ENCODE data around the gene SLC38A5.
A peak's percentile ranks its signal among the peaks of the same experiment; 100 is the strongest.

The SLC38A5 gene

GRCh38 chrX:48491809-48492208 lies 21.7 kb upstream of the SLC38A5 start:
- no peak for DNase-seq (ENCODE audit: low read depth, low spot score)

DNA sequence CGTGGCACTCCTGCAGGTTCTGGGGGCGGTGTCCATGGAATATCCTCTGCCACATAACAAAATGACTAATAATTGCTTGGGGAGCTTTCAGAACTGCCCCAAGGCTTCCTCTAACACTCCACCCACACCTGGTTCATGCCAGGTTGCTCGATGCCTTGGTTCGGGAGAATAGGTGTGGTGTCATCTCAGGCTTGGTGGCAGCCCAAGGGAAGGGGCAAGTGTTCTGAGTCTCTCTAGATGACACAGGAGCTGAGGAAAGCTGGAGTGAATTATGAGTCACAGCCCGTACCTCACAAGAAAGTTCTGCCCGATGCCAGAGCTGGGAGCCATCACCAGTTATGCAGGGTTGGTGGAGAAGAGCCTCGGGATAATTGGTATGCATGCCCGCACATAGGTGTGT lies 20.6 kb upstream of the SLC38A5 start:
- no peak for DNase-seq (ENCODE audit: low read depth, low spot score)

DNA sequence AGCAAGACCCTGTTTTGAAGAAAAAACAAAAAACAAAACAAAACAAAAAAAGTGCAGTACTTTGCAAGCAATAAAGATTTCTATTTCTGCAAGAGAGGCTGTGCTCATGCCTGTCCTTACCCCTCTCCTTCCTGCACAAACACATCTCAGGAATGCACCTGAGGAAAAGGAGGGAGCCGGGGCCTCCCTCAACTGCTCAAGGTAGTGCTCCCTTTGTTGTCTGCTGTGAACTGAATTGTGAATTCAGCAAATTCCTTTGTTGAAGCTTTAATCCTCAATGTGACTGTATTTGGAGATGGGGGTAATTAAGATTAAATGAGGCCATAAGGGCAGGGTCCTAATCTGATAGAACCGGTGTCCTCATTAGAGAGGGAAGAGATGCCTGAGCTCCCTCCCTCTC lies 19.8 kb upstream of the SLC38A5 start:
- no peak for DNase-seq (ENCODE audit: low read depth, low spot score)

DNA sequence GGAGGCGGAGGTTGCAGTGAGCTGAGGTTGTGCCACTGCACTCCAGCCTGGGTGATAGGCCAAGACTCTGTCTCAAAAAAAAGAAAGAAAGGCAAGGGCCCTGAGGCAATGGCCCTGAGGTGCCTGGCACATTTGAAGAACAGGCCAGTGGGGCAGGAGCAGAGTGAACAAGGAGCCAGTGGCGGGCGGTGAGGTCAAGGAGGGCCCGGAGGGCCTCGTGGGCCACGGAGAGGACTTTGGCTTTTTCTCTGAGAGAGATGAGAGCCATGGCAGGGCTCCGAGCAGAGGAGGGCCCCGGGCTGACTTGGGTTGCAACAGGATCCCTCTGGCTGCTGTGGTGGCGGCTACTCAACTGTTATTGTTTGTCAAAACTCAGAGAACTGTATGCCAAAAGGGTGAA lies 19.2 kb upstream of the SLC38A5 start:
- DNase-seq (ENCODE audit: low read depth, low spot score), result no peak

DNA sequence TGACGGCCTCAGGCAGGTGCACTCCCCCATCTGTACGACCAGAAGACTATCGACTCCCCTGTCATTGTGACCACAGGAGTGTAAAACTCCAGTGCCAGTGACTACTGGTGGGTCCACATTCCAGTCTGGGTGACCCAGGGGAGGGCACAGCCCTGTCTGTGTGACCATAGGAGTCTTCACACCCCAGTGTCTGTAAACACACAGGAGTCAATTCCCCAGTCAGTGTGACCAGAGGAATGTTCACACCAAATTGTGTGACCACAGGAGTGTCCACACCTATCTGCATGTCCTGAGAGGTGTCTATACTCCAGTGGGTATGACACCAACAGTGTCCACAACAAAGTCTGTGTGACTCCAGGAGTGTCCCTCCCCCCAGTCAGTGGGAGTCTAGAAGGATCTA lies 18.0 kb upstream of the SLC38A5 start:
- DNase-seq (ENCODE audit: low read depth, low spot score), result no peak

DNA sequence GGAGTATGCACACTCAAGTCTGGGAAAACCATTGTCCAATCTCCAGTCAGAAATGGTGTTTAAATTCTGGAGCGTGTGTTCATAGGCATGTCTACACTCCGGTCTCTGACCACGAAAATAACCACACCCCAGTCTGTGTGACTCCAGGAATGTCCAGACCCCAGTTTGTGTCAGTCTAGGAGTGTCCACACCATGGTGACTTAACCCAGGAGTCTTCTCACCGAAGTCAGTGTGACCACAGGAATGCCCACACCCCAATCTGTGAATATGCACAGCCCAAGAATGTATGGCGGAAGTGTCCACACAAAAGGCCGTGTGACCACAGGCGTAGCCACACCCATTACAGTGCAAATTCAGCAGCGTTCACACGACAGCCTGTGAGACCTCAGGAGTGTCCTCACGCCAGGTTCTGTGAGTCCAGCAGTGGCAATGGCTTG lies 17.3 kb upstream of the SLC38A5 start:
- peak; percentile 96 for DNase-seq (ENCODE audit: low read depth, low spot score)

DNA sequence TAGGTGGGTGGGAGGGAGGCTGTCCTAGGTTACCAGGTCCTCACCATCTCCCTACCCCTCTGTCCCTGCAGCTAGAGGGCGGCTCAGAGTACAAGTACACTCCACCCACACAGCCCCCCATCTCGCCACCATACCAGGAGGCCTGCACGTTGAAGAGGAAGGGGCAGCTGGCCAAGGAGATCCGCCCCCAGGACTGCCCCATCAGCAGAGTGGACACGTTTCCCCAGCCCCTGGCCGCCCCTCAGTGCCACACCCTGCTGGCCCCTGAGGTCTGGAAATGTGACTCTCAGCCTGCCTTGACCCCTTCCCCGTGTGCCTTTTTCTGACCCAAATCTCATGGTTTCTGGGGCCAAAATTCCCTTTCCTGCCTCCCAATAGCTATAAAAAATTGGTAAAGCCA lies 12.5 kb upstream of the SLC38A5 start:
- DNase-seq (ENCODE audit: low read depth, low spot score), result no peak

DNA sequence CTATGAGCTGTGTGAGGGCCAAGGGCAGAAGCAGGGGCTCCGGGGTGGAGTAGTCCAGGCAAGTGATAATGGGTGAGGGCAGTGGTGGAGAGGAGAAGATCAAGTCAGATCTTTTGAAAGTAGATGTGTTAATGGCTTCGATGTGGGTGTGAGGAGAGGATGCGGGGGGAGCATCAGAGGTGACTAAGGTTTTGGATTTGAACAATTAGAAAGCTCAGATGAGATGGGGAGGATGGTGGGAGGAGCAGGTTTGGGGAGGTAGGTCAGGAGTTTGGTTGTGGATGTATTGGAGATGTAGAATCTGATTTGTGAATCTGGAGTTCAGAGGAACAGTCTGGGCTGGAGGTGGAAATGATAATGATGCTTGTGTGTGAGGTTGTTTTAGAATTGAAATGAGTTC lies 10.5 kb upstream of the SLC38A5 start:
- DNase-seq (ENCODE audit: low read depth, low spot score), result no peak

DNA sequence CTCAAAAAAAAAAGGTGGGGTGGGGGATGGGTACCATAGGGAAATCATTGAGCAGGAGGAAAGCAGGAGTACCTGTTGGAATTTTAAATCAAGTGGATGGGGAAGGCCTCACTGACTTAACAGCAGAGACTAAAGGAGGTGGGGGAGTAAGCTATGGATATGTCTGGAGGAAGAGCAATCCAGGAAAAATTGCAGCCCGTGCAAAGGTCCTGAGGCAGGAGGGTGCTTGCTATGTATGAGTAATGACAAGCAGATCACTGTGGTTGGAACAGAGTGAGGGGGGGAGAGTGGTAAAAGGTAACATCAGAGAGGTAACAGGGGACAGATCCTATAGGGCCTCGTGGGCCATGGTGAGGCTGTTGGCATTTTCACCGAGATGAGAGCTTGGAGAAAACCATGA lies 10.1 kb upstream of the SLC38A5 start:
- DNase-seq (ENCODE audit: low read depth, low spot score), result no peak

DNA sequence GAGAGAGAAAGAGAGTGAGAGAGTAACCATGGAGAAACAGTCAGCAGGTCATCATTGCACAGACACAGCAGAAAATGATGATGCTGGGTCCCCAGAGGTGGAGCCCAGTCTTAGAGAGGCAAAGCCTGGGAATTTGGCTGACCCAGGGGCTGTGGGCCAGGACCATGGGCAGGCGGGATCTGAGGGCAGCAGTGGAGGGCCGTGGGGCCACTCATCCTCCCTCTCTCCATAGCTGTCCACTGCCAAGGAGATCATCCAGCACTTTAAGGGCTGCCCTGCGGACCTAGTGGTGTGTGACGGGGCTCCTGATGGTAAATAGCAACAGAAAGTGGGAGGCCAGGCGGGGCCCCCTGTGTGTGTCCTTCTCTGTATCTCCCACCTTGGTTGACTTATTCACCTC lies 8.7 kb upstream of the SLC38A5 start:
- no peak for DNase-seq (ENCODE audit: low read depth, low spot score)

DNA sequence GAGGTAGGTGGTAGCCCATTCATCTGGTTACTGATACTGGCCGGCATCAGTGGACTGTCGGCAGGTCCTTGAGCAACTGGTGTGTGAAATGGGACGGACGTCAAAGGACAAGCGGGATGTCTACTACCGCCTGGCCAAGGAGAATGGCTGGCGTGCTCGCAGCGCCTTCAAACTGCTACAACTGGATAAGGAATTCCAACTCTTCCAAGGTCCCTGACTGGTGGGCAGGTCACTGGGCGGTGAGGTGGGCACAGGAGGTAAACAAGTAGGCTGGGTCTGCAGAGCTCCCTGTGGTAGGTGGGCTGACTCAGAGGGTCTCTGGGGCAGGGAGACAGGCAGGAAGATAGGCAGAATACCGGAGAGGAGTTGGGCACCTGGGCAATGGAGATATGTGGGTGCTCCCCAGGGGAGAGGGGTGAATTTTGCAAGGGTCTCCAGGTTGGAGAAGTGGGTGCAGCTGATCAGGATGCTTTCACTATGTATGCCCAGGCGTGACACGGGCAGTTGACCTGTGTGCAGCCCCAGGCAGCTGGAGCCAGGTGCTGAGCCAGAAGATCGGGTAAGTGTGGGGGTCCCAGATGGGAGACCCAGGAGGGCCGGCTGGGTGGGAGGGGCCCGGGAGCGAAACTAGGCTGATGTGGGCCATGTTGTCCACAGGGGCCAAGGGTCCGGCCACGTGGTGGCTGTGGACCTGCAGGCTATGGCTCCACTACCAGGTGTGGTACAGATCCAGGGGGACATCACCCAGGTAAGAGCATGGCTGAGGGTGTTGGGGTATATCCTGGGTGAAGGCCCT lies 8.1 kb upstream of the SLC38A5 start:
- no peak for DNase-seq (ENCODE audit: low read depth, low spot score)

GRCh38 chrX:48476919-48477318 lies 6.9 kb upstream of the SLC38A5 start:
- DNase-seq (ENCODE audit: low read depth, low spot score), result no peak

DNA sequence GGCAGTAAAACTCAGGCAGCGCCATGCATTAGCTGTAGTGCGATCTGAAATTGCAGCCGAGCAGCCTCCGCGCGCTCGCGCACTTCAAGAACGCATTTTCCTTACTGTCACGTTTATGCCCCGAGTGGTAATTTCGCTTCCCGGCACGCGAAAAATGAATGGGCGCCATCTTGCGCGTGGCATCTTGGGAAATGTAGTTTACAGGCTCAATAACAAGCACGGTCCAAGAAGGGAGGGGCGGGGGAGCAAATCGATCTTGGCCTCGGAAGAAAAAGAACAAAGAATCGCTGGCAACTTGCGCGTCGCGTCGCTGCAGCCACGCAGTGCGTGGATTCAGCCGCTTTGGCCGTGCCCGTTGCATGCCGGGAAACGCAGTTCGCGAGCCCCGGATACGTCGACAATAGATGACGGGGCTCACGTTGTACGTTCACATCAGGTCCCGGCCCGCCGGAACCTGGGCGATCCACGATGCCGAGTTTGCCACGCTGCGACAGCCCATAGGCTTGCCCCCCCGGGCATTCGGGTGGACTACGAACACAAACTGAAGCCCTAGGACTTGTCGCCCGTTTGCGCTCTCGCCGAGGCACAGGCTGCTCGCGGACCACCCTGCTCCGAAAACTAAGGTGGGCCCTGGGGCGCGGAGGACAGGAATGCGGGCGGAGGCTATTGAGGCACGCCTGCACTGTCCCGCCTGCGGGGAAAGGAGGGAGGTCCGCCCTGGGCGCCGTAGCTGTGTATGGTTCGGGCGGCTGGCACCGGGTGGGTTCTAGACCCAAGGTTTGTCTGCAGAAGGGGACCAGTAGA lies 5.9 kb upstream of the SLC38A5 start, which contains the start of gene FTSJ1:
FTSJ1 (plus strand) TSS at position 426 of the 804 bp plus-strand sequence. CDS start 1,849 bp downstream, outside the sequence.
- peak; percentile 95 for DNase-seq (ENCODE audit: low read depth, low spot score)

DNA sequence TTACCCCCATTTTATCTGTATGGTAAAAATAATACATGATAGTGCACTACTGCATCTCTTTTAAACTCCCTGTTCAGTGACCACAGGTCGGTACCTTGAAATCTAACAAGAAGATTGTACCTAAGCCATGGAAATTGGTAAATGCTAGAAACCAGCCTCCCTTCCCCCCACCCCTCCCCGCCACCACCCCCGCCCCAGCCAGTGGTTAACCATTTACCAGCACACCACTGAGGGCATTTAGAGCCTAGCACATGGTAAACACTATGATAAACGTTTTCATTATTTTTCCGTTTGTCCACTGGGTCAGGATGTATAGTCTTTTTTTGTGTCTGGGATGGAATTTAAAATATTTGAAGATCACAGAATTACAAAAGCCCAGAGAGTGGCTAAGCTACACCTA lies 5.2 kb upstream of the SLC38A5 start:
- DNase-seq (ENCODE audit: low read depth, low spot score), result no peak

- no peak for DNase-seq (ENCODE audit: low read depth, low spot score)
These were observed 4.5 kb upstream of the SLC38A5 start for GRCh38 chrX:48474581-48474980.

DNA sequence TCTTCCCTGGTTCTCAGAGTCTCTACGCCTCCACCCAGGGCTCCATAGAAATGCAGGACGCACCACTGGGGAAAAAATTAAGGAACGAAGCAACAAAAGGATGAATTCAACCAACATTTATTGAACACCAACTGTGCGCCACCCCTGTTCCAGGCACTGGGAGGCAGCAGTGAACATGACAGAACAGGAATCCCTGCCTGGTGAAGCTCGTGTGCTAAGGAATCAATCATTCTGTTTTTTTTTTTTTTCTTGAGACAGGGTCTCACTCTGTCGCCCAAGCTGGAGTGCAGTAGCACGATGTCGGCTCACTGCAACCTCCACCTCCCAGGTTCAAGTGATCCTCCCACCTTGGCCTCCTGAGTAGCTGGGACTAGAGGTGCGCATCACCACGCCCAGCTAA lies 4.1 kb upstream of the SLC38A5 start:
- DNase-seq (ENCODE audit: low read depth, low spot score), result no peak

GRCh38 chrX:48473704-48473990 lies 3.6 kb upstream of the SLC38A5 start:
- DNase-seq (ENCODE audit: low read depth, low spot score), result no peak

GRCh38 chrX:48472851-48473703 lies 3.0 kb upstream of the SLC38A5 start:
- DNase-seq (ENCODE audit: low read depth, low spot score), result no peak

DNA sequence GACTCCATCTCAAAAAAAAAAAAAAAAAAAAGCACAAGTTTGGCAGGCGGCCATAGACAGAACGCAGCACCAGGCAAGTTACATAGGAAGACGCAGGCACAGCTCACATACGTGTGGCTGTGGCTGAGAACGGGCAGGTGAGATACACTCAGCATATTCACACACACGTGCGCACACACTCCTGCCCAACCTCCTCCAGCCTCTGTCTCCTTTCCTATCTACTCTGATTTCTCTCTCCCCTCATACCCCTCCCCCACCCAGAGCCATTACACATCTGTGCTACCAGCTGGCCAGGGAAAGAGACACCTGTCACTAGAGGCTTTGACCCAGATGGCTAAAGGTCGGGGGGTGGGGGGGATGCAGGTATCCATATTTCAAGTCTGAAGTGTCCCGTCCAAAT lies 2.2 kb upstream of the SLC38A5 start:
- DNase-seq (ENCODE audit: low read depth, low spot score), result no peak

DNA sequence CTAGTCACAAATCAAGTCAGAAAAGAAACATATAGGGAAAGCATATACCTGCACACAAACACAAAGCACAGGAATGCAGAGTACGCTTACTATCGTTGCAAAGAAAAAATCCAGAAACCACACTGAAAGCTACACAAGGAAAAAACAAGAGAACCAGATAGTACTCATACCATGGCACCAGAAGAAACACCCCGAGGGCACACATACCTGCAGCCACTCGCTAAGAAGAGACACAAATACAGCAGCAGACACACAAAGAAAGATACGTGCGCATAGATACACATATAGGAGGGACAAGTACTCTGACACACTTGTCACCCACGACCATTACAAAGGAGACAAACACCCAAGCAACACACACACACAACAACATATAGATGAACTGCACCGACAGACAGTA lies 1.4 kb upstream of the SLC38A5 start:
- no peak for DNase-seq (ENCODE audit: low read depth, low spot score)

DNA sequence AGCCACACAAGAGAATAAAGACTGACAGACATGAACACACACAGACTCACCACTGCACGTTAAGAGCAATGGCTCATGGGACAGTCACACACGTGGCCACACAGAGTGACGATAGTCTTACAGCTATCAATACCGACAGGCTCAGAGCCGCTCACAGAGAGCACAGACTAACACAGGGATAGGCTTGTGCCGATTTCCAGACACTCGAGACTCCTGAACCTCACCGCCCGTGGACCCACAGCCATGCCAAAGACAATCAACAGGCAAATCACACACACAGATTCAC lies 716 bp upstream of the SLC38A5 start:
- no peak for DNase-seq (ENCODE audit: low read depth, low spot score)

Measured in astrocyte of the hippocampus (primary cell).